Measurements from ENCODE around the gene SDC4. TPM values are rescaled to one million over a fixed set of nuclear protein-coding genes. Genes with fewer than 3 reads are reported as not detected.
A peak's percentile ranks its signal among the peaks of the same experiment; 100 is the strongest.

Gene SDC4
- total RNA-seq, 1 experiment from 2014 or later: 114 TPM

- Histone ChIP-seq H3K4me2 (no peak overlapping the region), H3K9me2 (ENCODE audit: insufficient read depth) (no peaks in the 10 kb centered on the region), H3K36me3 (ENCODE audit: low read depth) (no peaks in the 10 kb centered on the region), H4K20me1 (ENCODE audit: insufficient read depth) (no peaks in the 10 kb centered on the region), H3K9me3 (ENCODE audit: insufficient read depth, low read depth) (no peaks in the 10 kb centered on the region), H3K27ac (no peak overlapping the region), H3K27me3 (ENCODE audit: insufficient read depth, low read depth) (no peaks in the 10 kb centered on the region), H2AFZ (no peak overlapping the region), H3F3A (ENCODE audit: insufficient read depth, low read depth) (peaks cover 21% of the 10 kb centered on the region; the same call in 1 of the 2 replicates), H3K4me3 (no peak overlapping the region), H3K4me1 (replicated peaks; ENCODE audit: insufficient read depth) (peaks cover 22% of the 10 kb centered on the region), H3K79me2 (ENCODE audit: low read depth) (no peaks in the 10 kb centered on the region)
- no peak for DNase-seq
- intact Hi-C loops (cut with micrococcal nuclease; ENCODE audit: unreplicated experiment): no loop called here
- no peak for TF ChIP-seq CTCF (conservative IDR thresholded peaks at IDR 0.05)
- TF ChIP-seq EZH2 (IDR thresholded peaks at IDR 0.05; ENCODE audit: low read depth): no peak
- ChIA-PET CTCF (no interaction called here), POLR2A (ENCODE audit: unreplicated experiment) (no interaction called here)
- BruUV-seq (replicated peaks): no TSS peak
These were observed 59.8 kb downstream of the SDC4 start for GRCh38 chr20:45288376-45288775.

- Histone ChIP-seq H4K20me1 (ENCODE audit: insufficient read depth) (no peaks in the 10 kb centered on the region), H3K27ac (no peak overlapping the region), H3F3A (ENCODE audit: insufficient read depth, low read depth) (peaks cover 22% of the 10 kb centered on the region; the same call in 1 of the 2 replicates), H3K79me2 (ENCODE audit: low read depth) (no peaks in the 10 kb centered on the region), H3K27me3 (ENCODE audit: insufficient read depth, low read depth) (no peaks in the 10 kb centered on the region), H3K4me2 (0 out of 2 replicates have a peak overlapping the region, but pooled peaks have one; percentile 27), H3K9me2 (ENCODE audit: insufficient read depth) (no peaks in the 10 kb centered on the region), H3K36me3 (ENCODE audit: low read depth) (no peaks in the 10 kb centered on the region), H3K4me1 (replicated peaks; ENCODE audit: insufficient read depth) (peaks cover 29% of the 10 kb centered on the region), H3K9me3 (ENCODE audit: insufficient read depth, low read depth) (no peaks in the 10 kb centered on the region), H3K4me3 (no peak overlapping the region), H2AFZ (no peak overlapping the region)
- POLR2A ChIA-PET (ENCODE audit: unreplicated experiment): no interaction called here
- CTCF ChIA-PET: no interaction called here
- intact Hi-C loops (cut with micrococcal nuclease; ENCODE audit: unreplicated experiment): no loop called here
- BruUV-seq (replicated peaks): no TSS peak
- TF ChIP-seq EZH2 (IDR thresholded peaks at IDR 0.05; ENCODE audit: low read depth): no peak
- no peak for TF ChIP-seq CTCF (conservative IDR thresholded peaks at IDR 0.05)
- peak in 1 of 2 experiments; percentile 73 for DNase-seq
These were observed 64.6 kb downstream of the SDC4 start for GRCh38 chr20:45283551-45284057.

GRCh38 chr20:45282700-45283550, 65.3 kb downstream of the SDC4 start:
- no peak overlapping the region for H3K27ac ChIP-seq
- intact Hi-C loops (cut with micrococcal nuclease; ENCODE audit: unreplicated experiment): no loop called here
- CTCF ChIA-PET: no interaction called here

More at GRCh38 chr20:45282700-45283550, 65.3 kb downstream of the SDC4 start:
- TF ChIP-seq CTCF (conservative IDR thresholded peaks at IDR 0.05): no peak
- no peak for TF ChIP-seq EZH2 (IDR thresholded peaks at IDR 0.05; ENCODE audit: low read depth)
- no TSS peak for BruUV-seq (replicated peaks)
- Histone ChIP-seq H4K20me1 (ENCODE audit: insufficient read depth) (no peaks in the 10 kb centered on the region), H3K27me3 (ENCODE audit: insufficient read depth, low read depth) (no peaks in the 10 kb centered on the region), H3K9me2 (ENCODE audit: insufficient read depth) (no peaks in the 10 kb centered on the region), H3F3A (ENCODE audit: insufficient read depth, low read depth) (peaks cover 22% of the 10 kb centered on the region; the same call in 1 of the 2 replicates), H3K36me3 (ENCODE audit: low read depth) (no peaks in the 10 kb centered on the region), H3K4me1 (replicated peaks; ENCODE audit: insufficient read depth) (peaks cover 29% of the 10 kb centered on the region), H3K4me2 (no peak overlapping the region), H2AFZ (no peak overlapping the region), H3K9me3 (ENCODE audit: insufficient read depth, low read depth) (no peaks in the 10 kb centered on the region), H3K79me2 (ENCODE audit: low read depth) (no peaks in the 10 kb centered on the region), H3K4me3 (no peak overlapping the region)
- no peak for DNase-seq
- POLR2A ChIA-PET (ENCODE audit: unreplicated experiment): no interaction called here

All from PC-9 (cell line).